ENCODE results near the gene ZSCAN29. TPM values are rescaled to one million over a fixed set of nuclear protein-coding genes. Genes with fewer than 3 reads are reported as not detected.

The ZSCAN29 gene
- polyA plus RNA-seq, 1 donor from 2014 or later = 37.5 TPM

DNA sequence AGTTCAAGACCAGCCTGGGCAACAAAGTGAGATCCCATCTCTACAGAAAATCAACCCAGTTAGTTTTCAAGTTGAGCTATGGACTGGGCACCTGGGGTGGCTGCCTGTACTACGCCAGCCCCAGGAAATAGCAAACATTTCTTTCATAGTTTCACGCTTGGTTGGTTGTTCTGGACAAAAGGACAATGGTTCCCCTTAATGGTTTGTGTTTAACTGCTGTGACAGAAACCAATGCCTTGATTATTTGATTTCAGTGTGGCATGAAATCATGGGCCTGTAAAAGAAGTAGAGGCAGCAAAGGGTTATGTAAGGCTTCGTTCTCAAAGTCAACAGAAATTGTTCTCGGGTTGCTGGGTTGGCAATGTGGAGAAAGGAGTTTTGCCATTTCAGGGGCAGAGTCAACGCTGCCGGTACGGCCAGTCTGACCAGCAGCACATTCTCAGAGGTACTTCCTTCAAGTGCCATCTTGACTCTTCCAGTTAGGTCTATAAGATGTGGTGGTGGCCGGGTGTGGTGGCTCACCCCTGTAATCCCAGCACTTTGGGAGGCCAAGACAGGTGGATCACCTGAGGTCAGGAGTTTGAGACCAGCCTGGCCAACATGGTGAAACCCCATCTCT, 53.2 kb downstream of the ZSCAN29 start:
- H3K9ac ChIP-seq (ENCODE audit: low read length) = no peak overlapping the region
- H3K4me2 ChIP-seq (ENCODE audit: low read length) = no peak overlapping the region
- H3K27me3 ChIP-seq (ENCODE audit: insufficient read depth, low read depth, low read length) = no peaks in the 10 kb centered on the region
- H2AFZ ChIP-seq (ENCODE audit: low read depth, low read length) = no peak overlapping the region
- no peaks in the 10 kb centered on the region for H3K9me2 ChIP-seq (ENCODE audit: insufficient read depth, low read length)
- H3F3A ChIP-seq (ENCODE audit: insufficient read depth, low read length, poor library complexity, severe bottlenecking) = no peaks in the 10 kb centered on the region
- no peaks in the 10 kb centered on the region for H3K9me3 ChIP-seq (ENCODE audit: low read length)
- H4K20me1 ChIP-seq (ENCODE audit: insufficient read depth) = no peaks in the 10 kb centered on the region
- no peak overlapping the region for H3K27ac ChIP-seq (ENCODE audit: low read length)
- no peak overlapping the region for H3K4me3 ChIP-seq (ENCODE audit: low read length)
- TF ChIP-seq, protein P1, sequence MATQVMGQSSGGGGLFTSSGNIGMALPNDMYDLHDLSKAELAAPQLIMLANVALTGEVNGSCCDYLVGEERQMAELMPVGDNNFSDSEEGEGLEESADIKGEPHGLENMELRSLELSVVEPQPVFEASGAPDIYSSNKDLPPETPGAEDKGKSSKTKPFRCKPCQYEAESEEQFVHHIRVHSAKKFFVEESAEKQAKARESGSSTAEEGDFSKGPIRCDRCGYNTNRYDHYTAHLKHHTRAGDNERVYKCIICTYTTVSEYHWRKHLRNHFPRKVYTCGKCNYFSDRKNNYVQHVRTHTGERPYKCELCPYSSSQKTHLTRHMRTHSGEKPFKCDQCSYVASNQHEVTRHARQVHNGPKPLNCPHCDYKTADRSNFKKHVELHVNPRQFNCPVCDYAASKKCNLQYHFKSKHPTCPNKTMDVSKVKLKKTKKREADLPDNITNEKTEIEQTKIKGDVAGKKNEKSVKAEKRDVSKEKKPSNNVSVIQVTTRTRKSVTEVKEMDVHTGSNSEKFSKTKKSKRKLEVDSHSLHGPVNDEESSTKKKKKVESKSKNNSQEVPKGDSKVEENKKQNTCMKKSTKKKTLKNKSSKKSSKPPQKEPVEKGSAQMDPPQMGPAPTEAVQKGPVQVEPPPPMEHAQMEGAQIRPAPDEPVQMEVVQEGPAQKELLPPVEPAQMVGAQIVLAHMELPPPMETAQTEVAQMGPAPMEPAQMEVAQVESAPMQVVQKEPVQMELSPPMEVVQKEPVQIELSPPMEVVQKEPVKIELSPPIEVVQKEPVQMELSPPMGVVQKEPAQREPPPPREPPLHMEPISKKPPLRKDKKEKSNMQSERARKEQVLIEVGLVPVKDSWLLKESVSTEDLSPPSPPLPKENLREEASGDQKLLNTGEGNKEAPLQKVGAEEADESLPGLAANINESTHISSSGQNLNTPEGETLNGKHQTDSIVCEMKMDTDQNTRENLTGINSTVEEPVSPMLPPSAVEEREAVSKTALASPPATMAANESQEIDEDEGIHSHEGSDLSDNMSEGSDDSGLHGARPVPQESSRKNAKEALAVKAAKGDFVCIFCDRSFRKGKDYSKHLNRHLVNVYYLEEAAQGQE (IDR thresholded peaks at IDR 0.05; ENCODE audit: borderline replicate concordance) = no peak
- TF ChIP-seq POLR2AphosphoS5 (IDR thresholded peaks at IDR 0.05) = no peak
- TF ChIP-seq RAD21 (conservative IDR thresholded peaks at IDR 0.05) = no peak
- TF ChIP-seq SMC3 (conservative IDR thresholded peaks at IDR 0.05; ENCODE audit: poor library complexity) = no peak
- TF ChIP-seq EZH2 (IDR thresholded peaks at IDR 0.05; ENCODE audit: borderline replicate concordance, insufficient read depth, low read length, poor library complexity, severe bottlenecking) = no peak
- no peak for TF ChIP-seq TAF1 (IDR thresholded peaks at IDR 0.05; ENCODE audit: low read depth)
- no peak for TF ChIP-seq MXI1 (conservative IDR thresholded peaks at IDR 0.05; ENCODE audit: poor library complexity, severe bottlenecking)
- no peaks in the 10 kb centered on the region for H3K36me3 ChIP-seq (ENCODE audit: insufficient read depth, low read length)
- no peaks in the 10 kb centered on the region for H3K79me2 ChIP-seq (replicated peaks; ENCODE audit: insufficient read depth, low read length)

- Histone ChIP-seq H3K79me2 (replicated peaks; ENCODE audit: insufficient read depth, low read length) (no peaks in the 10 kb centered on the region), H3K9ac (ENCODE audit: low read length) (no peak overlapping the region), H3K9me2 (ENCODE audit: insufficient read depth, low read length) (no peaks in the 10 kb centered on the region), H3K27ac (ENCODE audit: low read length) (no peak overlapping the region), H3K4me3 (ENCODE audit: low read length) (no peak overlapping the region), H3K27me3 (ENCODE audit: insufficient read depth, low read depth, low read length) (no peaks in the 10 kb centered on the region), H2AFZ (ENCODE audit: low read depth, low read length) (no peak overlapping the region), H3K9me3 (ENCODE audit: low read length) (no peaks in the 10 kb centered on the region), H3K36me3 (ENCODE audit: insufficient read depth, low read length) (no peaks in the 10 kb centered on the region), H3K4me2 (ENCODE audit: low read length) (no peak overlapping the region), H4K20me1 (ENCODE audit: insufficient read depth) (no peaks in the 10 kb centered on the region), H3F3A (ENCODE audit: insufficient read depth, low read length, poor library complexity, severe bottlenecking) (no peaks in the 10 kb centered on the region)
- no peak for TF ChIP-seq RAD21 (conservative IDR thresholded peaks at IDR 0.05)
- TF ChIP-seq MXI1 (conservative IDR thresholded peaks at IDR 0.05; ENCODE audit: poor library complexity, severe bottlenecking) = no peak
- TF ChIP-seq, protein P1 (IDR thresholded peaks at IDR 0.05; ENCODE audit: borderline replicate concordance) = no peak
- TF ChIP-seq TAF1 (IDR thresholded peaks at IDR 0.05; ENCODE audit: low read depth) = no peak
- no peak for TF ChIP-seq EZH2 (IDR thresholded peaks at IDR 0.05; ENCODE audit: borderline replicate concordance, insufficient read depth, low read length, poor library complexity, severe bottlenecking)
- TF ChIP-seq, protein P2, sequence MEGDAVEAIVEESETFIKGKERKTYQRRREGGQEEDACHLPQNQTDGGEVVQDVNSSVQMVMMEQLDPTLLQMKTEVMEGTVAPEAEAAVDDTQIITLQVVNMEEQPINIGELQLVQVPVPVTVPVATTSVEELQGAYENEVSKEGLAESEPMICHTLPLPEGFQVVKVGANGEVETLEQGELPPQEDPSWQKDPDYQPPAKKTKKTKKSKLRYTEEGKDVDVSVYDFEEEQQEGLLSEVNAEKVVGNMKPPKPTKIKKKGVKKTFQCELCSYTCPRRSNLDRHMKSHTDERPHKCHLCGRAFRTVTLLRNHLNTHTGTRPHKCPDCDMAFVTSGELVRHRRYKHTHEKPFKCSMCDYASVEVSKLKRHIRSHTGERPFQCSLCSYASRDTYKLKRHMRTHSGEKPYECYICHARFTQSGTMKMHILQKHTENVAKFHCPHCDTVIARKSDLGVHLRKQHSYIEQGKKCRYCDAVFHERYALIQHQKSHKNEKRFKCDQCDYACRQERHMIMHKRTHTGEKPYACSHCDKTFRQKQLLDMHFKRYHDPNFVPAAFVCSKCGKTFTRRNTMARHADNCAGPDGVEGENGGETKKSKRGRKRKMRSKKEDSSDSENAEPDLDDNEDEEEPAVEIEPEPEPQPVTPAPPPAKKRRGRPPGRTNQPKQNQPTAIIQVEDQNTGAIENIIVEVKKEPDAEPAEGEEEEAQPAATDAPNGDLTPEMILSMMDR (IDR thresholded peaks at IDR 0.05; ENCODE audit: poor library complexity, severe bottlenecking) = no peak
- no peak for TF ChIP-seq EP300 (conservative IDR thresholded peaks at IDR 0.05; ENCODE audit: poor library complexity, severe bottlenecking)
- TF ChIP-seq SMC3 (conservative IDR thresholded peaks at IDR 0.05; ENCODE audit: poor library complexity) = no peak
- no peak for TF ChIP-seq POLR2AphosphoS5 (IDR thresholded peaks at IDR 0.05)
Observed at GRCh38 chr15:43316971-43317346, 53.9 kb downstream of the ZSCAN29 start.

Measured in neural cell (in vitro differentiated cells).